ENCODE results near the gene MLYCD.

The MLYCD gene

GRCh38 chr16:83925095-83925905 is 26.4 kb downstream of the MLYCD start:
- in situ Hi-C loops (cut with HindIII; ENCODE audit: low sequenced_read_pairs), result loop anchor here (5.0 kb wide), 1 partner anchor 83 kb away; no protein-coding TSS in a partner anchor

DNA sequence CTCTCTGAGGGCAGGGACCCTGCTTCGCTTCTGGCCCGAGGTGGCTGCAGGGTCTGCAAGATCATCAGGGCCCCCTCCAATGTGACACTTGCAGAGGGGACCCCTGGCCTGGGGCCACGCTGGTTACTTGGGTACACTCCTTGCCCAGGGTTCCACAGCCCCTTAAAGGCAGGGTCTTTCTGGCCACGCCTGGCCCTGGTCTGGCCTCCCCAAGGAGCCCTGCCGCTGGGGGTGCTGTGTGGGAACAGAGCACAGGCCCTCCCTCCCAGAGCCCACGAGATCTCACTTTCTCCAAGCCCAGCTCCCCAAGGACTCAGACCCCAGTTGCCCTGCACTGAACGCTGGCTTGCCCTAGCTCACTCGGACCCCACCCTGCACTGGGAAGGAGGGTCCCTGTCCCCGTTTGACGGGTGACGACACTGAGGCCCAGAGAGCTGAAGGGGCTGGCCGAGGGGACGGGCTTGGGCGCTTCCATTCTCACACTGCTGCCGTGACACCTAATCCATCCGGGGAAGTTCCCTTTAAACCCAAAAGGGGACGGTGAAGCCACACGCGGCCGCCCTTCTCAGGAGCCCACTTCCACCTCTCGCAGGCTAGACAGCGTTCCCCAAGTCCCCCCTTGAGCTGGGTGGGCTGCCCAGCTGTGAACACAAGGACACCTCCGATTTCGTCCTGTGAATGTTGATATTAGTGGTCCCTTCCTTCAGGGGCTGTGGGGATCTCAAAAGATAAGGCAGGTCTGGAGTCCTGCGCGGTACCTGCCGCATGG is 27.2 kb downstream of the MLYCD start:
- in situ Hi-C loops (cut with HindIII; ENCODE audit: low sequenced_read_pairs), result loop anchor here (5.0 kb wide), 1 partner anchor 84 kb away; no protein-coding TSS in a partner anchor

- in situ Hi-C loops (cut with HindIII; ENCODE audit: low sequenced_read_pairs), result loop anchor here (5.0 kb wide), 1 partner anchor 85 kb away; no protein-coding TSS in a partner anchor
Observed at GRCh38 chr16:83926726-83927397, 27.9 kb downstream of the MLYCD start.

DNA sequence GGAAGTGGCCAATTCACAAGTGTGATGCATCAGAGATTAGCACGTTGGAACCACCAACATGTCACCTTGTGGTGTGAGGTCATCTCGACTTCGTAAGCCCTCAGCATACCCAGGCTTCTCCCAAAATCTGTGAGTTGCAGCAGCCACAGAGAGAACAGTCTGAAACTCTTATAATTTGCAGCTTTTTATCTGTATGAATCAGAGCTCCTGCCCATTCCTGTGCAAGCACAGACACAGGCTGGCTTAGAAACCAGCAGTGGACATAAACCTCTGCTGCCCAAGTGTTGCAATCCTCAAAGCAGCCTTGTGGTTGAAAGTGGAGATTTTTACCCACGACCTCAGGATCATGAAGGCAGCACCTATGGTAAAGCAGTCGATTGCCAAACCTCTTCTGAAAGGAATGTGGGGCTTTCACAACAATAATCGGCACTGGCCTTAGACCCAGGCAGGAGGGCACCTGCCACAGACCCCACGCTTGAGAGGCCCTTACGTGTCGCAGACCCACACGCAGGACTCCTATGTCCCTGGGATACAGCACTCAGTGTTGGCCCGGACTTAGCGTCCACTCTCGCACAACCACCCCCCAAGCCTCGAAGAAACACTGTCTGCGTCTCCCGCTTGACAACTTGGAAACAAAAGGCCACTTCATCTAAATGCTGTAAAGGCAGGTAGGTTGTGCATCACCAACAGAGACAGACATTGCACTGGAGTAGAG is 29.6 kb downstream of the MLYCD start:
- in situ Hi-C loops (cut with HindIII; ENCODE audit: low sequenced_read_pairs), result loop anchor here (5.0 kb wide), 1 partner anchor 86 kb away; no protein-coding TSS in a partner anchor

DNA sequence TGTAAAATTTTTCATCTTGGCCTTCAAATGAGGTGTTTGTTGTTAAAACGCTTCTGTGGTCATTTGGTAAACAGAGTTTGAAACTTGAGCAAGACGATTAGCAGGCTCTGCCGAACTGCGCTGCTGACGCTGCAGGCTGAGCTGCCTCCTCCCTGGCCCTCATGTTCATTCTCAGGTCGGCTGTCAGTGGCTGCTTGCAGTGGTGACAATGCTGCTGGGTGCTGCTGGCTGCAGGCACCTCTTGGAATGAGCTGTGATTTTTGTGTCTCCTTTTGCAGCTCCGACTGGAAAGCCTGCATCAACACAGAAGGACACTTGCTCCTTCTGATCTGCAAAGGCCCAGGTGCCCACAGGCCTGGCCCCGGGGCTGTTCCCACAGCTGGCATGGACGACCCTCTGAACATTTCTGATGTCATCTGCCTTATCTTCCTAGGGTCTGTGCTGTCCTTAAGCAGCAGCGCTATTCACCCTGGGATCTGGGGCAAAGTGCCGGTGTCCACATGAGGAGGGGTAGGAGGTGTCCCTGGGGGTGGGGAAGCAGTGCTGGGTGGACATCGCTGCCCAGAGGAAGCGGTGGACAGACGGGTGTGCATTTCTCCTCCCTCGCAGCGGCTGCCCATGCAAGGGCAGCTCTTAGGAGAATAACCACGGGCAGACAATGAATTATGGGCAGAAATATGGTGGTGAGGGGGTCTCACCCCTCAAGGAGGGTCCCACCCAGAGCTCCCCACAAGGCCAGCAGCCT is 31.1 kb downstream of the MLYCD start:
- in situ Hi-C loops (cut with HindIII; ENCODE audit: low sequenced_read_pairs), result loop anchor here (5.0 kb wide), 1 partner anchor 88 kb away; no protein-coding TSS in a partner anchor

DNA sequence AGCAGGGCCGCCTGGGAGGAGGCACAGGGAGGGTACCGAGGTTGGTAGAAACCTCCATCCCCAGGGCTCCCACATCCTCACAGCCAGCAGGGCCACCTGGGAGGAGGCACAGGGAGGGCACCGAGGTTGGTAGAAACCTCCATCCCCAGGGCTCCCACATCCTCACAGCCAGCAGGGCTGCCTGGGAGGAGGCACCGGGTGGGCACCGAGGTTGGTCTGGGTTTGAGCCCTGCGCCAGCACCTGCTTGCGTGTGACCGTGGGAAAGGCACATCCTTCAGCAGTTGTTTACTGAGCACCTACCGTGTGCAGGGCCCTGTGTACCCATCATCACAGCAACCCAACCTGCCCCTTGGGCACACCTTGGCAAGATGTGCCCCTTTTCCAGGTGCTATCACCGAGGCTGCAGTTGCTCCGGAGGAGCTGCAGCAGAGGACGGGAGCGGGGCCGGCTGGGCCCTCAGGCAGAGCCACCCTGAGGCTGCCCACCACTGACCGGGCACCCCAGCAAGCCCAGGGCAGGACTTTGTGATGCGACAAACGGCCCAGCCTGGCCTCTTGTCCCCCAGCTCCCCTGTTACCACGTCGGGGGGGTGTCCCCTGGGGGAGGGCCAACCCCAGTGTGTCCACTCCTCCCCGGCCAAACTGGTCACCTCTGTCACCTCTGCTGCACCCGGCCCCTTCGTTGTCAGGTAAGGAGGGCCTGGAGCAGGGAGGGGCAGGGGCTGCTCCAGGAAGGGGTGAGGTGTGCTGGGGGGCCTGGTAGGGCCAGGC is 32.0 kb downstream of the MLYCD start:
- in situ Hi-C loops (cut with HindIII; ENCODE audit: low sequenced_read_pairs), result no loop called here

DNA sequence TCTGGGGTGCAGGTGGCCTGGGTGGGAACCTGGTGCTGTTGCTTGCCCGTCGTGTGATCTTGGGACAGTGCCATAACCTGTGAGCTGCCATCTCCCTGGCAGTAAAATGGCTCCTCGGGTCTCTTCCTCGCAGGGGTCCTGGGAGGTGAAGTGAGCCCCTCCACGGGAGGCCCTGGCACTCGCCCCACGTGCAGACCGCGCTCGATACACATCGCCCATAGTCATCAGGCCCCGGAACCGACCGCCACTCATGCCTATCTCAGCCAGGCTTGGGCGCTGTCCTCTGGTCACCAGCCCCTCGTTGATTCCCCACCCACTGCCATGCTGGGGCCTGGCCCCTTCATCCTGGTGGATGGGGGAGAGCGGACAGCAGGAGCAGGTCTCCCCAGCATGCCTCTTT is 32.6 kb downstream of the MLYCD start:
- in situ Hi-C loops (cut with HindIII; ENCODE audit: low sequenced_read_pairs), result no loop called here

DNA sequence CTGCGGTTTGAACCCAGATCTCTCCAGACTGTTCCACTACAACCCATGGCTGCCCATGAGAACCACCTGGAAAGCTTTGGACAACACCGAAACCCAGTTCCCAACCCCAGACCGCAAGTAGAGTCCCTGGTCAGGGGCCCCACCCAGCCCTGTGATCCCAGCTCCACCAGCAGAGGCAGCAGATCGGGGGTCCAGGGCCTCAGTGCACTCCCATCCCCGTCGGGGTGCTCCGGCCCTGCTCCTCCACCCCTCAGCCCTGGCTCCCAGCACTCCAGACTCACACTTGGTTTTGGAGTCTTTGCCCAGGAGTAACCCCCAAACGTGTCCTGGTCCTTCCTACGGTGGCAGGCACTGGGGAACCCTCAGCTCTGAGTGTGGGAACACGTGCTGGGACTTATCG is 33.4 kb downstream of the MLYCD start:
- in situ Hi-C loops (cut with HindIII; ENCODE audit: low sequenced_read_pairs), result no loop called here

GRCh38 chr16:83932955-83933673 is 34.2 kb downstream of the MLYCD start:
- in situ Hi-C loops (cut with HindIII; ENCODE audit: low sequenced_read_pairs), result no loop called here

DNA sequence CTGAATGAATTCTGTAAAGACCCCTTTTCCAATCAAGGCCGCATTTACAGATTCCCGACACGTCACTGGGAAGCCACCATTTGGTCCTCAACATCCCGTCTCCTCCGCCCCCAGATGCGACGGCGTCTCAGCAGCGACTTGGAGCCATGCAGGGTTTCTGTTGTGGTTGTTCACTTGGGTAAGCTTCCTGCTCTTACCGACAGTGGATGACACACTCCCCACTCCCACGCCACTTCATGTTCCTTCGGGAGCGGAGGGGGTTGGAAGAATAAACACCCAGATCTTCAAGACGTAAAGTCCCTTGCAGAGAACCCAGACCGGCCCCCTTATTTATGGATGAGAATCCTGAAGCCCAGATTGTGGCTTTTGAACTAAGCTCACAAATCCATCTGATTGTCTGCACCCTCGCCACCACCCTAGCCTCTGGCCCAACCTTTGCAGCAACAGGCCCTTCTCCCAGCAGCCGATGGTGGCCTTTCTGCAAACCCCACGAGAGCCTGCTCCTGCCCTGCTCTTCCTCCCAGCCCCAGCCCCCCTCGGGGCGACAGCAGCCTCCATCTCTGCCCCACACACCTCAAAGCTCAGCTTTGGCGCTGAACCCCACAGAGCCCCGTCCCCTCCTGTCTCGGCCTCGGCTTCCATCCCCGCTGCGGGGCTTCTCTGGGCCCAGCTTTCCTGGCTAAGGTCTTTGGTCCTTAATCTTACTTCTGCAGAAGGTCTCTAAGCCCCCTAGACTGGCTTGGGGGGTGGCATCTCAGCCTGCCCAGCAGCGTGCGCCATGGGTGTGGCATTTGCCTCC is 35.2 kb downstream of the MLYCD start:
- in situ Hi-C loops (cut with HindIII; ENCODE audit: low sequenced_read_pairs), result no loop called here

GRCh38 chr16:83934684-83934977 is 35.7 kb downstream of the MLYCD start:
- in situ Hi-C loops (cut with HindIII; ENCODE audit: low sequenced_read_pairs), result no loop called here

- in situ Hi-C loops (cut with HindIII; ENCODE audit: low sequenced_read_pairs), result no loop called here
Observed at GRCh38 chr16:83935005-83935857, 36.3 kb downstream of the MLYCD start.

- in situ Hi-C loops (cut with HindIII; ENCODE audit: low sequenced_read_pairs), result no loop called here
Observed at GRCh38 chr16:83935858-83936255, 36.9 kb downstream of the MLYCD start.

DNA sequence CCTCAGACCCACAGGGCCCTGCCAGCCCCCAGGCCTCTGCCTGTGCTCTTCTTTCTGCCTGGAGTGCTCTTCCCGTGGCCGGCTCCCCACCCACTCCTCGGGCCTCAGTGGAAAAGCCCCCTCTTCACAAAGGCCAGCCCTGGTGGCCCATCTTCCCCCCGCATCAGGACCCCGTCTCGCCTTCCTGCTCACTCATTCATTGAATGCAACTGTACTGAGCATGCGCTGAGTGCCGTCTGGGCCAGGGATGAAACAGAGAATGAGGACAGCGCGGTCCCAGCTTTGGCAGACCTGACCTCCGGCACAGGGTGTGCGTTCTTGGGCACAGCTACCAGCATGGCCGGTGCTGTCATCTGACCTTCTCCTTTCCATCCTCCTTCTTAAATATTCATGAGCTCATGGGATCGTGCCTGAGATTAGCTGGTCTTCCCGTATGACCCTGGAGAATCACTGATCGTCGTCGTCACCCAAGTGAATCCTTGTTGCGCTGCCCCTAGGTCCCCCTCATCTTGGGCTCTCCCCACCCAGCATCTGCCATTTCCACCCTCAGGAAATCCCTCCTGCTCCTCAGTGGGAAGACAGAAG is 37.8 kb downstream of the MLYCD start:
- in situ Hi-C loops (cut with HindIII; ENCODE audit: low sequenced_read_pairs), result no loop called here

GRCh38 chr16:83937267-83937666 is 38.4 kb downstream of the MLYCD start:
- in situ Hi-C loops (cut with HindIII; ENCODE audit: low sequenced_read_pairs), result no loop called here

All from endothelial cell of hepatic sinusoid (primary cell).